IMR-90 (cell line): Measurements from ENCODE around the gene NSL1. TPM values are rescaled to one million over a fixed set of nuclear protein-coding genes. Genes with fewer than 3 reads are reported as not detected.

Source experiments
- ATAC-seq: fragments of 200-7000 bp; cut with Tn5 transposase; 2 replicates; pipeline ENCODE4 v1.9.1; 2020; ENCODE audit warnings: low read depth, mild to moderate bottlenecking, moderate library complexity
- BruUV-seq: library from RNA; stranded (reverse); fragments of 400-500 nt; replicated peaks from 2 replicates; lab custom pipeline; 2021; lab: Mats Ljungman, UMichigan
- CTCF ChIA-PET: fragments of 300-600 bp; formaldehyde crosslinking; extraction: SDS; loops from one replicate; lab custom pipeline; 2021; ENCODE audit warnings: antibody characterized with exemption; lab: Yijun Ruan, JAX
- POLR2A ChIA-PET: fragments of 300-600 bp; sonication (Branson Sonifier 250); formaldehyde crosslinking; loops from one replicate; lab custom pipeline; 2022; ENCODE audit warnings: antibody characterized with exemption; ENCODE audit not compliant: unreplicated experiment; lab: Charles Lee
- DNase-seq: peaks from one replicate; pipeline ENCODE4 v3.0.0; 2013
- H2AFZ ChIP-seq: replicated peaks from 2 replicates; pipeline ENCODE3; 2013; ENCODE audit warnings: low read length, mild to moderate bottlenecking; ENCODE audit not compliant: poor library complexity
- H2AK5ac ChIP-seq: 2 replicates; pipeline ENCODE4 v1.6.1; 2013; ENCODE audit warnings: low read depth, low read length, inconsistent platforms
- H2AK9ac ChIP-seq: replicated peaks from 2 replicates; pipeline ENCODE3; 2013; ENCODE audit warnings: mild to moderate bottlenecking, low read depth, low read length, moderate library complexity; ENCODE audit not compliant: poor library complexity
- H2BK120ac ChIP-seq: 2 replicates; pipeline ENCODE4 v1.6.1; 2013; ENCODE audit warnings: low read depth, low read length, inconsistent platforms
- H2BK15ac ChIP-seq: 3 replicates; pipeline ENCODE4 v1.6.1; 2013; ENCODE audit warnings: low read depth, low read length, inconsistent platforms
- H2BK20ac ChIP-seq: 2 replicates; pipeline ENCODE4 v1.6.1; 2013; ENCODE audit warnings: low read depth, mild to moderate bottlenecking, inconsistent platforms, low read length, moderate library complexity
- H2BK5ac ChIP-seq: 2 replicates; pipeline ENCODE4 v1.6.1; 2013; ENCODE audit warnings: mild to moderate bottlenecking, low read depth, low read length, inconsistent platforms; ENCODE audit not compliant: poor library complexity, severe bottlenecking
- H3K14ac ChIP-seq: replicated peaks from 2 replicates; pipeline ENCODE4 v1.6.1; 2013; ENCODE audit warnings: low read depth, low read length, inconsistent platforms
- H3K18ac ChIP-seq: 2 replicates; pipeline ENCODE4 v1.6.1; 2013; ENCODE audit warnings: low read depth, low read length, control low read depth
- H3K23ac ChIP-seq: 2 replicates; pipeline ENCODE4 v1.6.1; 2013; ENCODE audit warnings: low read depth, low read length, inconsistent platforms
- H3K27ac ChIP-seq: 2 replicates; pipeline ENCODE4 v1.5.1; 2013; ENCODE audit warnings: mild to moderate bottlenecking, control low read depth, low read length; ENCODE audit not compliant: insufficient read depth
- H3K27me3 ChIP-seq: 2 replicates; pipeline ENCODE4 v1.6.1; 2013; ENCODE audit warnings: low read length; ENCODE audit not compliant: control insufficient read depth, insufficient read depth
- H3K36me3 ChIP-seq: 2 replicates; pipeline ENCODE4 v1.6.1; 2013; ENCODE audit warnings: low read length, mixed read lengths; ENCODE audit not compliant: control insufficient read depth, insufficient read depth
- H3K4ac ChIP-seq: 2 replicates; pipeline ENCODE4 v1.6.1; 2013; ENCODE audit warnings: low read depth, low read length, inconsistent platforms
- H3K4me1 ChIP-seq: 2 replicates; pipeline ENCODE4 v1.6.1; 2013; ENCODE audit warnings: low read length, mixed read lengths; ENCODE audit not compliant: control insufficient read depth, insufficient read depth
- H3K4me2 ChIP-seq: 2 replicates; pipeline ENCODE4 v1.6.1; 2013; ENCODE audit warnings: low read depth, mild to moderate bottlenecking, control low read depth, low read length, moderate library complexity
- H3K4me3 ChIP-seq: 2 replicates; pipeline ENCODE4 v1.5.1; 2013; ENCODE audit warnings: low read depth, mild to moderate bottlenecking, control low read depth, low read length, moderate library complexity; ENCODE audit not compliant: insufficient read depth
- H3K56ac ChIP-seq: 2 replicates; pipeline ENCODE4 v1.6.1; 2013; ENCODE audit warnings: low read length, inconsistent platforms; ENCODE audit not compliant: insufficient read depth; ENCODE audit errors: extremely low read depth
- H3K79me1 ChIP-seq, 2 experiments: 2 replicates each; pipeline ENCODE4 v1.6.1; 2013; ENCODE audit warnings: low read length in 2 of 2, inconsistent platforms in 1 of 2, low read depth in 1 of 2
- H3K9ac ChIP-seq: 2 replicates; pipeline ENCODE4 v1.6.1; 2013; ENCODE audit warnings: low read depth, low read length, control low read depth
- H3K9me1 ChIP-seq: 2 replicates; pipeline ENCODE4 v1.6.1; 2013; ENCODE audit warnings: low read length, inconsistent platforms; ENCODE audit not compliant: insufficient read depth
- H3K9me3 ChIP-seq: 2 replicates; pipeline ENCODE4 v1.6.1; 2013; ENCODE audit warnings: low read length; ENCODE audit not compliant: control insufficient read depth, insufficient read depth
- H4K20me1 ChIP-seq: 2 replicates; pipeline ENCODE4 v1.6.1; 2013; ENCODE audit warnings: low read length, inconsistent platforms; ENCODE audit not compliant: insufficient read depth
- H4K5ac ChIP-seq: 2 replicates; pipeline ENCODE4 v1.6.1; 2013; ENCODE audit warnings: mild to moderate bottlenecking, low read depth, low read length, control low read depth
- H4K8ac ChIP-seq, 2 experiments: 2 replicates each; pipeline ENCODE4 v1.6.1; 2013; ENCODE audit warnings: low read depth in 2 of 2, low read length in 2 of 2, control low read depth in 1 of 2, inconsistent platforms in 1 of 2
- H4K91ac ChIP-seq: 2 replicates; pipeline ENCODE4 v1.6.1; 2013; ENCODE audit warnings: low read depth, low read length, inconsistent platforms; ENCODE audit not compliant: insufficient read depth
- BHLHE40 ChIP-seq: fragments of 150-350 bp; IDR thresholded peaks from 2 replicates; pipeline ENCODE4 v1.6.1; 2016; ENCODE audit warnings: mild to moderate bottlenecking, low read depth, low read length
- CHD1 ChIP-seq: IDR thresholded peaks from 2 replicates; pipeline ENCODE4 v1.6.1; 2012; ENCODE audit warnings: low read depth, low read length, improper control_type of control experiment
- FOS ChIP-seq: fragments of 150-350 bp; IDR thresholded peaks from 2 replicates; pipeline ENCODE4 v1.6.1; 2016; ENCODE audit warnings: low read depth, low read length
- MAFK ChIP-seq: IDR thresholded peaks from 2 replicates; pipeline ENCODE4 v1.6.1; 2012; ENCODE audit warnings: low read depth, low read length, improper control_type of control experiment
- MXI1 ChIP-seq: IDR thresholded peaks from 2 replicates; pipeline ENCODE4 v1.6.1; 2012; ENCODE audit warnings: low read depth, mild to moderate bottlenecking, low read length, moderate library complexity, borderline replicate concordance
- RAD21 ChIP-seq: IDR thresholded peaks from 2 replicates; pipeline ENCODE4 v1.6.1; 2012; ENCODE audit warnings: low read length, improper control_type of control experiment
- RCOR1 ChIP-seq: IDR thresholded peaks from 2 replicates; pipeline ENCODE4 v1.6.1; 2012; ENCODE audit warnings: mild to moderate bottlenecking, low read length, improper control_type of control experiment; ENCODE audit not compliant: insufficient replicate concordance
- RFX5 ChIP-seq: IDR thresholded peaks from 2 replicates; pipeline ENCODE4 v1.8.0; 2012; ENCODE audit warnings: low read depth, mild to moderate bottlenecking, low read length, moderate library complexity
- SMC3 ChIP-seq: fragments of 150-350 bp; IDR thresholded peaks from 2 replicates; pipeline ENCODE4 v1.6.1; 2016; ENCODE audit warnings: low read depth, mild to moderate bottlenecking, antibody characterized with exemption, low read length, moderate library complexity
- WGBS, 2 experiments: methylation state at CpG; one replicate each; pipeline versions ENCODE4 v1.1.5 to v1.1.7; 2013; ENCODE audit warnings: missing lambda C conversion rate in 2 of 2; ENCODE audit not compliant: insufficient read length in 1 of 2; ENCODE audit errors: extremely low coverage in 2 of 2; 5-methylcytosine and 5-hydroxymethylcytosine counted together
- dilution Hi-C: fragments of 300-500 bp; cut with HindIII; formaldehyde crosslinking; loops from one replicate; pipeline ENCODE4 v1.14.3; 2018; ENCODE audit warnings: low sequenced_read_pairs; ENCODE audit not compliant: unreplicated experiment
- in situ Hi-C: fragments of 300-500 bp; cut with MboI; formaldehyde crosslinking; loops from 3 replicates; pipeline ENCODE4 v1.14.3; 2019; ENCODE audit warnings: low sequenced_read_pairs, inconsistent platforms, mixed read lengths
- intact Hi-C: fragments of 100-400 bp; cut with micrococcal nuclease; formaldehyde crosslinking; loops from 2 replicates; pipeline ENCODE4 v1.10.0; 2022
- polyA plus RNA-seq, 3 experiments: library from polyadenylated mRNA; depleted of rRNA; stranded (reverse); fragments of >200 nt; gene quantifications; 2 replicates each; pipeline ENCODE4 v1.2.3, GENCODE V29; 2012; ENCODE audit warnings: low replicate concordance in 1 of 3
- total RNA-seq: library from RNA; depleted of rRNA; stranded (reverse); fragments of >200 nt; gene quantifications from 2 replicates; pipeline ENCODE4 v1.2.3, GENCODE V29; 2012
- TF ChIP-seq, protein P1 (sequence below): fragments of 150-350 bp; IDR thresholded peaks from 2 replicates; pipeline ENCODE4 v1.6.1; 2017; ENCODE audit warnings: mild to moderate bottlenecking, antibody characterized with exemption, low read length, low read depth

NSL1 gene
- total and polyA plus RNA-seq, 2 of the 4 experiments (the other 2 are of a cell fraction): 19.1 to 42.5 TPM

DNA sequence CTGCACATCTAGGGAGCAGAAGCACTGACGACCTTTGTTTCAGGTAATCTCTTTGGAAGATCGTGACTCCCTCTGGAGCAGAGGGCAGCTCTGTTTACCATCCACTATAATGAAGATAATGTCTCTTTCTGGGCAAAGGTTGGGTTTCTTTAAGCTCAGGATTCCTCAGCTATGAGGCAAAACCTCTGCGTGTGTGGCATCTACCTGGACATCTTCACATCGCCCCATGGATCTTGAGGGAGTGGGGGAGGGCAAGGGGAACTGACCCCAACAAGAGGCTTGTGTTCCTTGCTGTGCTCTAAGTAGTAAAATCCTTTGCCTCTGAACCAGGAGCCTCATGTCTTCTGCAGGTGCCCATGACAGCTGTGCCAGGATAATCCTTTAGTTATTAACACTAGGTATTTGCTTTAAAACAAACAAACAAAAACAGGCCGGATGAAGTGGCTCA is 36.3 kb upstream of the NSL1 start:
- Histone ChIP-seq H2AFZ (no peak overlapping the region), H3K56ac (no peak overlapping the region), H4K91ac (no peak overlapping the region), H2BK120ac (no peak overlapping the region), H4K5ac (no peak overlapping the region), H3K36me3 (no peaks in the 10 kb centered on the region), H2AK9ac (no peak overlapping the region), H3K18ac (no peak overlapping the region), H3K9me1 (no peaks in the 10 kb centered on the region), H3K27ac (no peak overlapping the region), H3K4me3 (no peak overlapping the region), H3K4me1 (no peaks in the 10 kb centered on the region), H3K14ac (no peak overlapping the region), H2AK5ac (no peak overlapping the region), H3K27me3 (no peaks in the 10 kb centered on the region), H2BK5ac (no peak overlapping the region), H3K4ac (no peak overlapping the region), H3K79me1 (no peaks in the 10 kb centered on the region), H3K9me3 (peaks cover 20% of the 10 kb centered on the region), H3K9ac (no peak overlapping the region), H2BK15ac (no peak overlapping the region), H4K8ac (no peak overlapping the region), H2BK20ac (no peak overlapping the region), H3K4me2 (no peak overlapping the region), H3K23ac (no peak overlapping the region), H4K20me1 (no peaks in the 10 kb centered on the region)
- DNase-seq: no peak
- no TSS peak for BruUV-seq
- TF ChIP-seq SMC3 (no peak), RCOR1 (no peak), BHLHE40 (no peak), MAFK (no peak), RAD21 (no peak), FOS (no peak), RFX5 (no peak), CHD1 (no peak), MXI1 (no peak)
- TF ChIP-seq, protein P1, sequence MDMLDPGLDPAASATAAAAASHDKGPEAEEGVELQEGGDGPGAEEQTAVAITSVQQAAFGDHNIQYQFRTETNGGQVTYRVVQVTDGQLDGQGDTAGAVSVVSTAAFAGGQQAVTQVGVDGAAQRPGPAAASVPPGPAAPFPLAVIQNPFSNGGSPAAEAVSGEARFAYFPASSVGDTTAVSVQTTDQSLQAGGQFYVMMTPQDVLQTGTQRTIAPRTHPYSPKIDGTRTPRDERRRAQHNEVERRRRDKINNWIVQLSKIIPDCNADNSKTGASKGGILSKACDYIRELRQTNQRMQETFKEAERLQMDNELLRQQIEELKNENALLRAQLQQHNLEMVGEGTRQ: no peak
- intact Hi-C loops: no loop called here
- no CpG with 5 or more reads among the region's 5 CpGs for WGBS, 2 experiments
- CTCF ChIA-PET: no interaction called here
- in situ Hi-C loops: no loop called here
- ATAC-seq: no peak
- dilution Hi-C loops: no loop called here
- POLR2A ChIA-PET: no interaction called here
